Brain pericyte (primary cell): Measurements from ENCODE around the gene SH3PXD2B.
"Not testable (repeated sequence)": the region's sequence is repeated elsewhere in the genome, so short reads cannot be mapped to it uniquely, and the experiment has no call there.

Experiments
- DNase-seq: peaks from one replicate; pipeline ENCODE4 v3.0.0-alpha.2; 2012; ENCODE audit warnings: low read depth, low spot score

SH3PXD2B gene

DNA sequence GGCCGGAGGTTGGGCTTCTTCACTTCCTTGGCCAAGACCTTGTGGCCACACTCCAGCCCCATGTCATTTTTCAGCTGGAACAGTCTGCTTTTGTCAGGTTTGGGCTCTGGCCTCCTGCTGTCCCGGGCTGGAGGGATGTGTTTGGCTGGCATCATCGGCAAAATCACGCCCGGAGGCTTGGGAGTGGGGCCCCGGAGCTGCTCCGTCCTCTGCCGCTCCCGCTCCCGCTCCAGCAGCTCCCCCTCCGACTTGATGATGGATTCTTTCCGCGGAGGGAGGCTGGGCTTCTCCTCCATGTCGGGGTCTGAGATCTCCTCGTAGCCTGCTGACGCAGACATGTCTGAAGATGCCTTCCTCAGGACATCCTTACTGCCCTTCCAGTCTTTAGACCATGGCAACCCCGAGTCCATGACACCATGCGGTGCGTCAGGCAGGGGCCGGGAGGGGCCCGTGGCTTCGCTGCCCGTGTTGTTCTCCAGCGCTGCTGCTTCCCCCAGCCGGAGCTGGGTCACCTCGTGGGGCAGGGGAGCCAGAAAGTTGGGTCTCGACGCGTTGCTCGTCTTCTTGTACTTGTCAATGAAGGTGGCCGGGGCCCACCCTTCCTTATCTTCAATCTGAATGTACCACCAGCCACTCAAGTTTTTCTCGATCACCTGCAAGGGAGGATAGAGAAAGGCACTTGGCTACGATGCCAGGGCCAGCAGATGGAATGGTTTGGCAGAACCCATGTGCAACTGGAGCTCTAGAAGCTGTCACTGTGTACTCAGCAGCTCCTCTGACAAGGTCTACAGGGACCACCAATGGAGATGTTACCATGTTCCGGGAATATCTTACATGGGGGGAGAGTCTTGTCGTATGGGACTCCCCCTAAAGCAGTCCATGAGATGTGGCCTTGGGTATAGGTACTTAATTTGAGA lies 114.8 kb downstream of the SH3PXD2B start:
- no peak for DNase-seq

DNA sequence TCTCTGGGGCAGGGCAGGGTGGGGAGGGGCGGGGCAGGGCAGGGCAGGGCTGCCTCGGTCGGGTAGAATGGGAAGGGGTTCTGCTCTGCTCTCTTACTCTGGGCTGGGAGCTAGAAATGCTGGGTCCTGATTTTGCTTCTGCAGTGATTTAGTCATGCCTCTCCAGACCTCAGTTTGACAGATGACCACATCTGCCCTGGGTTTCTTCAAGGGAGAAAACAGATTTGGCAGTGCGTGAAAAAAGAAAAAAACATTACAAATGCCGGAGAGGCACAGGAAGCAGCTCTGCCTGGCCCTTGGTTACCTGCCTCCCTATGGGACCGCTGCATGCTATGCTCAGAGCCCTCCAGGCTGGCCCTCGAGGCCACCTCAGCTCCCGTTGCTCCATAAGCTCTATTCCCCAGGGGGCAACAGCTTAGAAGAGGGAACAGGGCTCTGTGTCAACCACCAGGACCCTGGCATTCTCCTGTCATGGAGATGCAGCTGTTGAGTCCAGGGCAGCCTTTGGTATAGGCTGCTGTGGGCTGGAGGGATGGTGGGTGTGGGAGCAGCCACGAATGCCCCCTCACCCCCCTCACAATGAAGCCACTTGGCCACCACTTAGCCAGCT lies 117.5 kb downstream of the SH3PXD2B start:
- no peak for DNase-seq

DNA sequence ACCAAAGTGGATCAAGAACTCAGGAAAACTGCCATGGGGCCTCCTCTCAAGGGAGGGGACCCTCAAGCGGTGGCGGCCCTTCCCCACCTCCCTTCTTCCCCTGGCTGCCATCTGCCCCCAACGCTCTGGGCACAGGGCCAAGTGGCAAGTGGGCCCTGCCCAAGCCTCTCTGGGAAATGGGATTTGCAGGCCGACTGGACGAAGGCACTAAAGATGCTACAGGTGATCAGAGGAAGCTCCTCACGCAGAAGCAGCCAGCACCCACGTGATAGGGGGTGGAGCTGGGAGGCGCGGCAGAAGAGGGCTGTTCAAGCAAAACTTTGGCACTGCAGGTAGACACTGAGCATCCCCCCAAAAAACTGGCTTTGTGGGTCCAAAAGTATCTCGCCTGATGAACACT lies 118.1 kb downstream of the SH3PXD2B start:
- no peak for DNase-seq

DNA sequence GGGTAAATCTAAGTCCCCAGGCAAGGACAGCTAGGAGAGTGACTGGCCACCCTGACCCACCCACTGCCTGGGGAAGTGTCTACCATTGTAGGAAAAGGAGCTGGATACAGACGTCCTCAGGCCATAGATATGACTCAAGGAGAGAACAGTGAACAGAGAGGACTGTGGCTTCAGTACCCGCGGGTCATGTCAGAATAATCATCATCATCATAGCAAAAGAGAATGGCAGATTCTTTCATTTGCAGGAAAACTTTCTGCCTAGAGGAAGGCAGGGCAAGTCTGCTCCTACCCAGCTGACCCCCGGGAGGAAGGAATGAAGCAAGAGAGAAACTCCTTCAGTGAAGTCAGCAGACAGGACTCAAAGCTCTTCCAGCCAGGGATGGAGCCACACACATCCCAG lies 118.6 kb downstream of the SH3PXD2B start:
- no peak for DNase-seq

DNA sequence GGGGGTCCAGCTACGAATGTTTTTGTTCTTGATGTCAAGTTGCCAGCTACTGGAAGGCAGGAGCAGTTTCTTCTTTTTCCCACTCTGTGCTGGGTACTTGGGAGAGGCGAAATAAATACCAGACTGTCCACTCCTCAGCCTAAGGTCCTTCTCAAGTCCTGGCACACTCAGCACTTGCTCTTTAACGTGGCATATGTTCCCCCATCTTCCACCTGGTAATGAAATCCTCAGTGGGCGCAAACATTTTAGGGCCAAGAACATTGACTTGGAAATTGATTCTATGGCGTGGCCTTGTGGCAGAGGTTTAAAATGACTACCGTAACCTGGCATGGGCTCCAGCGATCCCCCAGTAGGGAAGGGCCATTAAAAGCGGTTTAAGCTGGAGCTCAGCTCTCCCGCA lies 119.7 kb downstream of the SH3PXD2B start:
- DNase-seq: no peak

- DNase-seq: no peak
These were observed 120.1 kb downstream of the SH3PXD2B start for GRCh38 chr5:172334196-172334595.

- not testable (repeated sequence) for DNase-seq
These were observed 127.4 kb downstream of the SH3PXD2B start for GRCh38 chr5:172326901-172327300.

DNA sequence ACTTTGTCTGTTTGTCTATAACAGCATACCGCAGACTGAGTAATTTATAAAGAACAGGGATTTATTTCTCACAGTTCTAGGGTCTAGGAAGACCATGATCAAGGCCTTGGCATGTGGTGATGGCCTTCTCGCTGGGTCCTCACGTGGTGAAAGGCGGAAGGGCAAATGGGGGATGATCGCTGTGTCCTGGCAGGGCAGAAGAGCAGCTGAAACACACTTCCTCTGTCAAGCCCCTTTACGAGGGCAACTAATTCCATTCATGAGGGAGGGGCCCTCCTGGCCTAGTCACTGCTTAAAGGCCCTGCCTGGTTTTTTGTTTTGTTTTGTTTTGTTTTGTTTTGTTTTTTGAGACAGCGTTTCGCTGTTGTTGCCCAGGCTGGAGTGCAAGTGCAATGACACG lies 128.9 kb downstream of the SH3PXD2B start:
- no peak for DNase-seq

GRCh38 chr5:172322028-172322965 lies 132.0 kb downstream of the SH3PXD2B start:
- DNase-seq: no peak

DNA sequence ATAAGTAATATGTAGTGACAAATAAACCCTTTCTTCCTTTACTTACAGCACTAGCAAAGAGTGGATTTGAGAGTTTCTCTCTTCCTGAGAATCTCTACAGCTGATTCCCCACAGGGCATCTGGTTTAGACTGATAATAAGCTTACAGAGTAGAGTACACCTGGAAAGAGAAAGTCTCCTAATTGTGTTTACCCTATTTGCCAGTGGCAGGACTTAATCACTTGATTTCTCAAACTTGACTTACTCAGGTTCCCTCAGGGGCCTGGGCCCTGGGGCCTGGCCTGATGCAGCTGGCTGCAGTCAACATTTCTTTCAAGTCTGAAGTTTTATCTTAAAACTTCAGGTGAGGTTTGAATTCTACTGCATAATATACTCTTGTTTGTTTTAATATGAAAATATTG lies 132.7 kb downstream of the SH3PXD2B start:
- DNase-seq: no peak

DNA sequence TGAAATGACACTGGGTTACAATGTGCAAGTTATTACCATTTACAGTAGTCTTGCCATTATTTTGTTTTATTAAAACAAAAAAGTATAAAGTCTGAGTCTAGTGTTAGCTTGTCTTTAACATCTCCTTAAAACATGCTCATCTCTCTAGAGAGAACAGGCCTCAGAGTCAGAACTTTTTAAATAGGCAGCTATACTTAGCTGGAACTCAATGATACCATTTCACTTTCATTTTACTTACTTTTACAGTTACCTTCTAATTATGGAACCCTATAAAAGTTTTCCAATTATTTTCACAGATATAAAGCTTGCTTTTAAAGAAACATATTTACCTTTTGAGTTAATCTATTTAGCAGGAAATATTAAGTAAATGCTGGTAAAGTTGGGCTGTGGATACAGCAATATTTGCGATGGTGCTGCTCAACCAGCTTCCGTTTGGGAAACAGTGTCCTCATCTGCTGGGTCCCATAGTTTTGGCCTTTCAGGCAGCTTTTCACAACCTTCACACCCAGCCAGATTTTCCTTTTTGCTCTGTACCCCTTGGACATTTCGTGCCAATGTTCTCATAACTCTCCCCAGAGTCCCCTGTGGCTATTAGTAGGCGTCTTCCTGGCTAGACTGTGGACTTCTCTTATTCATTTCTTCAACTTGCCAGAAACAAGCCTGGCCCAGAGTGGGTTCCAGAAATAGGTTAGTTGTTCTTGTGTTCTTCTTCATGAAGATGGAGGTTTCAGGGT lies 134.4 kb downstream of the SH3PXD2B start:
- DNase-seq: no peak

- DNase-seq: no peak
These were observed 138.5 kb downstream of the SH3PXD2B start for GRCh38 chr5:172315587-172316493.

GRCh38 chr5:172313915-172314314 lies 140.4 kb downstream of the SH3PXD2B start:
- DNase-seq: no peak

DNA sequence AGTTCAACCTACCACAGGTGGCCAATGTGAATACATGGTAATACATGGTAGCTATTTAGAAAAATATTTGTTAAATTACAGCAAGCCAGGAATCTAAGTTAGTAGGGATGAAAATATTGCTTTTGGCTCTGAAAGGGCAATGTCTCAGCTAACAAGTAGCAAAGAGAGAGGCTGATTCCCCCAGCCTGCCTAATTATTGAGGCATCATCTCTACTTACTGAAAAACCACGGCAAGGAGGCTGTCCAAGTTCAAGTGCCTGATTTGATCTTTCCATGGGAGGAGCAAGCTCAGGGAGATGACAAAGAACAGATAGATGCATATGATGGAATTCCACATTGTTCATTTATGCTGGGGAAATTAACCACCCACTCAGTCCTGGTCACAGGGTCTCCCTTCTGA lies 142.0 kb downstream of the SH3PXD2B start:
- no peak for DNase-seq

GRCh38 chr5:172311605-172312004 lies 142.7 kb downstream of the SH3PXD2B start:
- DNase-seq: no peak

- DNase-seq: no peak
These were observed 143.3 kb downstream of the SH3PXD2B start for GRCh38 chr5:172311026-172311425.

DNA sequence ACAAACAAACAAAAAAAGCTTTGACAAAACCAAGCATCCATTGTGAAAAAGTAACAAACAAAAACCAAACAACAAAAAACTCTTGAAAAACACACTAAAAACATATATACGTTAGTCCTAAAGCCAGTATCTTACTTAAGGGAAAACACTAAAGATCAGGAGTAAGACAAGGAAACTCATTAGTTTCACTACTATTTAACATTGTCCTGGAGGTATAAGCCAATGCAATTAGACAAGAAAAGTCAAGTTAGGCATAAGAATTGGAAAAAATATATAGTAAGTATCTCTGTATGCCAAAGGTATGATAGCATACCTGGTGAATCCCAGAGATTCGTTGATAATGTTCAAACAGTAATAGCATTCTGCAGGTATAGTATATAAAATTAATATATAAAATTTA lies 148.9 kb downstream of the SH3PXD2B start:
- DNase-seq: no peak

DNA sequence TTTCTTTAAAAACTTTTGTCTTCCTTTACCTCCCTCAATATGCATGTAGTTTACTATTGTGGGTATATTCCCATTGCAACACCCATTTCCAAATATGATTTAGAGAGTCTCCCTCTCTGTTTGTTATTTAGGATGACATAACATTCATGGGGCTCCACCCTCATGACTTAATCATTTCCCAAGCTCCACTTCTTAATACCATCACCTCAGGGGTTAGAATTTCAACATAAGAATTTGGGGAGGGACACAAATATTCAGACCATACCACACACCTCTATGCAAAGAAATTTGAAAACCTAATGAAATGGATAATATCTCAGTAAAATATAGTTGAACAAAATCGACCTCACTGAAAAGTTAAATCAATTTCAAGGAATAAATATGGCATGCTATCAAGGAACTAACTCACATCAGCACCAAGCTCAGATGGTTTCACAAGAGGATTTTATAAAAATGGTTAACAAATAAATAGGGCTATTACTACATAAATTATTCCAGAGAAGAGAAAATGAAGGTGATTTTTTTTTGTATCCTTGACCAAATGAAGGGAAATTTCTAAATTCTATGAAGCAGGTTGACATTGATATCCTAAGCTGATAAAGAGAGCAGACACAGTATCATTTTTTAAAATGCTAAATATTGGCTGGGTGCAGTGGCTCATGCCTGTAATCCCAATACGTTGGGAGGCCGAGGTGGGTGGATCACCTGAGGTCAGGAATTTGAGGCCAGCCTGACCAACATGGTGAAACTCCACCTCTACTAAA lies 150.6 kb downstream of the SH3PXD2B start:
- DNase-seq: no peak

- no peak for DNase-seq
These were observed 151.2 kb downstream of the SH3PXD2B start for GRCh38 chr5:172303162-172303561.
